Stimulated activated CD8-positive, alpha-beta memory T cell treated with anti-CD3 and anti-CD28 coated beads, Interleukin-15, amount 100 ng/mL, for 24 hours (primary cell): ENCODE results near the gene SMAP2.
"Not testable (repeated sequence)": the region's sequence is repeated elsewhere in the genome, so short reads cannot be mapped to it uniquely, and the experiment has no call there.

Source experiments
- DNase-seq: peaks from one replicate; pipeline ENCODE4 v3.0.0-alpha.2; 2020; ENCODE audit warnings: low read depth

The SMAP2 gene

GRCh38 chr1:40372658-40373322 lies 737 bp upstream of the SMAP2 start:
- DNase-seq, result no peak

GRCh38 chr1:40377512-40377911 lies 4.0 kb downstream of the SMAP2 start:
- no peak for DNase-seq

GRCh38 chr1:40379785-40380452 lies 6.4 kb downstream of the SMAP2 start:
- no peak for DNase-seq

GRCh38 chr1:40380817-40381216 lies 7.3 kb downstream of the SMAP2 start:
- no peak for DNase-seq

- no peak for DNase-seq
Measured at GRCh38 chr1:40381268-40382107, 8.0 kb downstream of the SMAP2 start.

GRCh38 chr1:40382108-40382460 lies 8.6 kb downstream of the SMAP2 start:
- DNase-seq, result no peak

GRCh38 chr1:40382601-40383000 lies 9.1 kb downstream of the SMAP2 start:
- DNase-seq, result no peak

GRCh38 chr1:40383095-40383487 lies 9.6 kb downstream of the SMAP2 start:
- no peak for DNase-seq

GRCh38 chr1:40383488-40384412 lies 10.2 kb downstream of the SMAP2 start:
- DNase-seq, result no peak

- DNase-seq, result no peak
Measured at GRCh38 chr1:40384413-40384762, 10.9 kb downstream of the SMAP2 start.

- no peak for DNase-seq
Measured at GRCh38 chr1:40384887-40385286, 11.4 kb downstream of the SMAP2 start.

GRCh38 chr1:40385437-40386358 lies 12.2 kb downstream of the SMAP2 start:
- DNase-seq, result no peak

- DNase-seq, result no peak
Measured at GRCh38 chr1:40386359-40386723, 12.8 kb downstream of the SMAP2 start.

- no peak for DNase-seq
Measured at GRCh38 chr1:40386796-40387195, 13.3 kb downstream of the SMAP2 start.

- DNase-seq, result not testable (repeated sequence)
Measured at GRCh38 chr1:40387381-40388306, 14.1 kb downstream of the SMAP2 start.

- DNase-seq, result not testable (repeated sequence)
Measured at GRCh38 chr1:40388456-40389321, 15.2 kb downstream of the SMAP2 start.

GRCh38 chr1:40389322-40389803 lies 15.8 kb downstream of the SMAP2 start:
- DNase-seq, result no peak

- DNase-seq, result no peak
Measured at GRCh38 chr1:40389871-40390560, 16.5 kb downstream of the SMAP2 start.
